HG03060 (cell line): ENCODE measurements around the gene OR56B1.
A peak's percentile ranks its signal among the peaks of the same experiment; 100 is the strongest.
"Not testable (repeated sequence)": the region's sequence is repeated elsewhere in the genome, so short reads cannot be mapped to it uniquely, and the experiment has no call there.

Experiments
- ATAC-seq: cut with Tn5 transposase; IDR thresholded peaks from one replicate; pipeline ENCODE4 v1.9.1; 2021; ENCODE audit warnings: low read depth, moderate number of reproducible peaks; ENCODE audit not compliant: unreplicated experiment

Gene OR56B1, protein sequence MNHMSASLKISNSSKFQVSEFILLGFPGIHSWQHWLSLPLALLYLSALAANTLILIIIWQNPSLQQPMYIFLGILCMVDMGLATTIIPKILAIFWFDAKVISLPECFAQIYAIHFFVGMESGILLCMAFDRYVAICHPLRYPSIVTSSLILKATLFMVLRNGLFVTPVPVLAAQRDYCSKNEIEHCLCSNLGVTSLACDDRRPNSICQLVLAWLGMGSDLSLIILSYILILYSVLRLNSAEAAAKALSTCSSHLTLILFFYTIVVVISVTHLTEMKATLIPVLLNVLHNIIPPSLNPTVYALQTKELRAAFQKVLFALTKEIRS

DNA sequence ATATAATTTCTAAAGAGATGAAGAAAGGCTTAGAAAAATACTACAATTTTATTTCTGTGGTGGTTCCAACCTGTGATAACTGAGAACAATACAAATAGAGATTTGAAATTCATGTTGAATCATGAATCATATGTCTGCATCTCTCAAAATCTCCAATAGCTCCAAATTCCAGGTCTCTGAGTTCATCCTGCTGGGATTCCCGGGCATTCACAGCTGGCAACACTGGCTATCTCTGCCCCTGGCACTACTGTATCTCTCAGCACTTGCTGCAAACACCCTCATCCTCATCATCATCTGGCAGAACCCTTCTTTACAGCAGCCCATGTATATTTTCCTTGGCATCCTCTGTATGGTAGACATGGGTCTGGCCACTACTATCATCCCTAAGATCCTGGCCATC is at the start of gene OR56B1:
Gene OR56B1 (plus strand): TSS at position 53 of the 400 bp plus-strand sequence. CDS start 69 bp downstream, at position 122.
- no peak for ATAC-seq

DNA sequence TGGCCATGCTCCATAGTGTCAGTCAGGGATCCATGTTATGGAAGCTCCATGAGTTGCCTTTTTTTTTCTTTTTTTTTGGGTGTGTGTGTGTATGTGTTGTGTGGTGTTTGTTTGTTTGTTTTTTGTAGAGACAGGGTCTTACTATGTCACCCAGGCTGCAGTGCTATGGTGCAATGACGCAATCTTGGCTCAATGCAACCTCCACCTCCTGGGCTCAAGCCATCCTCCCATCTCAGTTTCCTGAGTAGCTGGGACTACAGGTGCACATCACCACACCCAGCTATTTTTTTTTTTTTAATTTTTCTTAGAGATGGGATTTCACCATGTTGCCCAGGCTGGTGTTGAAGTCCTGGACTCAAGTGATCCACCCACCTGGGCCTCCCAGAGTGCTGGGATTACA is 47.8 kb upstream of the OR56B1 start:
- no peak for ATAC-seq

DNA sequence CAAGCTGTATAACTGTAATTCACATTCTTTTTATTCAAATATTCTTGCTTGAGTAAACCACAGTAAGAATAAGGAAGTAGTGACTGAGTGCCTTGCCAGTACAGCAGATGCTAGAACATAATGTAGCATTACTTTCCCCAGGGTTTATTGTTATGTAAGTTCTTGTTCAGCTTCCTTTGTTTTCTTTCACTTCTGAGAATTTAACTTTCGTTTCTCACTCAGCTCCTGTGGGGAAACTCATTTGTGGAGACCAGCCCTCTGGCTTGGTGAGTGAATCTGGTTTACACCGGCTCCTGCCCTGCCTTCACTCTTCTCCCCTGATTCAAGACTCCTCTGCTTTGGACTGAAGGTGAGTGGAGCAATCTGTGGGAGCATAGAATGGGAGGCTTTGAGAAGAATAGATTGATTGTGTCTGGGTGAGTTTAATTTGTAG is 46.7 kb upstream of the OR56B1 start, which contains the start of gene TRIM22:
Gene TRIM22 (plus strand): TSS at position 240 of the 433 bp plus-strand sequence. CDS start 6,443 bp downstream, outside the sequence.
- peak; percentile 92 for ATAC-seq

DNA sequence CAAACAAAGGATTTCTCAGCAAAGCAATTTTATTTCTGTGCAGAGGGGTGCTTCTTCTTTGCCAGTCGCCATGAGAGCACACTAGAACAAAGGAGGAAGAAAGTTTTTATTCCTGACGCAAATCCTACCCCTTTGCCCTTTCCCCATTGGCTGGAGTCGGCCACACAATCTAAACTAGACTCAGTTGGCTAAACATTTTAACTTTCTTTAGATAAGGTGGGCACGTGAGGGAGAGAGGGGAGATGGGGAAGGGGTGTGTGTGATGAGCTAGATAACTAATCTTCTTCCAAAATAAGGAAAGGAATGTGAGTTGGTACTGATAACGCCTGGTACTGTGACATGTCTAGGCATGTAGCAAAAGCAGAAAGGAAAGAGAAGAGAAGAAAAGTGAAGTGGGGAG is 46.0 kb upstream of the OR56B1 start:
- ATAC-seq, result no peak

DNA sequence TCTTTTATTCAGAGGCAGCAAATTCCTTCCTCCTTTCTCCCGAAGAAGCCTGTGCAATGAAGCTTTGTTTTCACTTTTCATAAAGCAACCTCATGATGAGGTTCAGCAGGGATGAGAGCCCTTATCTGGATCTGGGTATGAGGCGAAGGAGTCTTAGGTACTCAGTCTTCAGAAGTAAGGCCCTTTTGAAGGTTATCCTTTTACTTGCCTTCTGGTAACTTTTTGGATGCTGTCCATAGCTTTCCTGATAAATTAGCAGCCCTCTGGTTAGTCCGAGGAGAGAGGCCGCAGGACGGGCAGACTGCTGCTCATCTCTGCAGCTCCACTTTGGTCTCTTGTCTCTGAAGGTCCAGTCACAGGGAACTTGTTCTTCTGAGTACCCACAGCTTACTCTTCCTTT is 45.5 kb upstream of the OR56B1 start:
- ATAC-seq, result no peak

DNA sequence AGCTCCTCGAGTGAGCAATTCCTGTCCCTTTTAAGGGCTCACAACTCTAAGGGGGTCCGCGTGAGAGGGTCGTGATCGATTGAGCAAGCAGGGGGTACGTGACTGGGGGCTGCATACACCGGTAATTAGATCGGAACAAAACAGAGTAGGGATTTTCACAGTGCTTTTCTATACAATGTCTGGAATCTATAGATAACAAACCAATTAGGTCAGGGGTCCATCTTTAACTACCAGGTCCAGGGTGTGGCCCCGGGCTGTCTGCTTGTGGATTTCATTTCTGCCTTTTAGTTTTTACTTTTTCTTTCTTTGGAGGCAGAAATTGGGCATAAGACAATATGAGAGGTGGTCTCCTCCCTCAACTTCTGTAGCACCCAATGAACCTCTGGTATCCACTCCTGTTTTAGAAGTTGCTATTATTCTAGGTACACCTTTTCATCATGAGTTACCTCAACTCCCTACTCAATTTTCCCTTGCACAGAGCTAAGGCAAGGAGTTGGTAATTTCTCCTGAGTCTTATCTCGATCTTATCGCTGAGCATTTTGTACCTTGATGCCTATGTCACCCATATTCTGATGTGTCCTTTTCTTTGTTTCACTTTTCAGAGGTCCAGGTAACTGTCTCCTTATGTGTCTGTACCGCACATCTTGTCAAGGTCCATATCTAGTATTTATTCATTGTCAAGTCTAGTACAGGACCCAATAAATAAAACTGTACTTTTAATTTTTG is 44.8 kb upstream of the OR56B1 start:
- ATAC-seq, result not testable (repeated sequence)

DNA sequence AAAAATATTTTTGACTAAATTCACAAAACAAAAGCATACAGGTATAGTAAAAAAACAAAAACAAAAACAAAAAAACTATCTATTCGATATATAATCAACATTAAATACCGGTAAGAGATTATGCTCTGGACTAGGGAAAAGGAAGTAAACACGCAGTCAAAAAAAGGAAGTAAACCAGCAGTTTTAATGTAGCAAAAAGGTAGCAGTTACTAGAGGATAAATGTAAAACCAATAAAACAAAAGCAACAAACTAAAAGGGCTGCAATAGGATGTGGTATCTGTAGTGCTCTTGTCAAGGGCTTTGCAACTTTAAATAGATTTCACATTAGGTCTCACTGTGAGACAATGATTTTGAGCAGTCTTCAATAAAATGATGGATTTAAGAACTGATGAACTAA is 44.3 kb upstream of the OR56B1 start:
- no peak for ATAC-seq

DNA sequence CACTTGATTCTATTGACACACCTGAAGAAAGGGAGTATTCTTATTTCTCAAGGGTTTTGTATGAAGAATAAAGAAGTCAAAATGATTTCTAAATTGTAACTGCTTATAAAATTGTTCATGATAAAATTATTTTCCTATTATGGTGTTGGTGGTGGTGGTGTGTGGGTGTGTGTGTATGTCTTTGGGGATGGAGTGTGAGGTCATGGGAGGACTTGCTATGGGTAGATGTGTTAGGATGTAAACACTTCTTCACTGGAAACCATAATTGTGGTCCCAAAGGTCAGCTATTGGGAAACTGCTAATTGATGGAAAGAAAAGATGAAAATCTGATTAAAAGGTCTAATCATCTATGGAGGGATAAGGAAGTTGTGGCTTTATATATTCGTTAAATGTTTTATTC is 41.6 kb upstream of the OR56B1 start:
- ATAC-seq, result no peak

DNA sequence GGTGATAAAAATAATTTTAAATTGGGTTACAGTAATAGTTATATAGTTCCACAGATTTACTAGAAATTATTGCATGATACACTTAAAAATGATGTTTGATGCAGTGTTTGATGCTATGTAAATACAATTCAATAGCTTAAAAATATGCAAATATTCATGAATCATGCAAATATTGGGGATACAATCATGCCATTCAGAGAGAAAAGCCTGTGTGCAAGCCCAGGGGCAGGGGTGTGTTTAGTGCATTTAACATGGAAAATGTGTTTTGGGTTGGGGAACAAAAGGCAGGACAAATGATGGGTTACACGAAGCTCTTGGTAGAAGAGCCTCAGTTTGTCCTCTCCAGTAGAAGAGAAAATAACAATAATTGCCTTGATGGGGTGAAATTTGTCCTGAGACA is 40.7 kb upstream of the OR56B1 start:
- no peak for ATAC-seq

DNA sequence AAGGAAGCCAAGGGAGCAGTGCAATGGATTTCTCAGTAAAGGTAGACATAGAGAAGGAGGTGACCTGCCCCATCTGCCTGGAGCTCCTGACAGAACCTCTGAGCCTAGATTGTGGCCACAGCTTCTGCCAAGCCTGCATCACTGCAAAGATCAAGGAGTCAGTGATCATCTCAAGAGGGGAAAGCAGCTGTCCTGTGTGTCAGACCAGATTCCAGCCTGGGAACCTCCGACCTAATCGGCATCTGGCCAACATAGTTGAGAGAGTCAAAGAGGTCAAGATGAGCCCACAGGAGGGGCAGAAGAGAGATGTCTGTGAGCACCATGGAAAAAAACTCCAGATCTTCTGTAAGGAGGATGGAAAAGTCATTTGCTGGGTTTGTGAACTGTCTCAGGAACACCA is 40.0 kb upstream of the OR56B1 start:
- ATAC-seq, result no peak

DNA sequence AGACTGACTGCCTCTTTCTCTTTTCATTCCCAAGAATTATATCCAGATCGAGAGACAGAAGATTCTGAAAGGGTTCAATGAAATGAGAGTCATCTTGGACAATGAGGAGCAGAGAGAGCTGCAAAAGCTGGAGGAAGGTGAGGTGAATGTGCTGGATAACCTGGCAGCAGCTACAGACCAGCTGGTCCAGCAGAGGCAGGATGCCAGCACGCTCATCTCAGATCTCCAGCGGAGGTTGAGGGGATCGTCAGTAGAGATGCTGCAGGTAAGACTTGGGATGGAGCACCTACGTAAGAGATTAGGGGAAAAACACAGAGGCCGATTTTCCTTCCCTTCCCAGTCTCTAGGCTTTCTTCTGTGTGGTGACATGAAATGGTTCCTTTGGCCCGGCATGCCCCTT is 38.0 kb upstream of the OR56B1 start:
- no peak for ATAC-seq

DNA sequence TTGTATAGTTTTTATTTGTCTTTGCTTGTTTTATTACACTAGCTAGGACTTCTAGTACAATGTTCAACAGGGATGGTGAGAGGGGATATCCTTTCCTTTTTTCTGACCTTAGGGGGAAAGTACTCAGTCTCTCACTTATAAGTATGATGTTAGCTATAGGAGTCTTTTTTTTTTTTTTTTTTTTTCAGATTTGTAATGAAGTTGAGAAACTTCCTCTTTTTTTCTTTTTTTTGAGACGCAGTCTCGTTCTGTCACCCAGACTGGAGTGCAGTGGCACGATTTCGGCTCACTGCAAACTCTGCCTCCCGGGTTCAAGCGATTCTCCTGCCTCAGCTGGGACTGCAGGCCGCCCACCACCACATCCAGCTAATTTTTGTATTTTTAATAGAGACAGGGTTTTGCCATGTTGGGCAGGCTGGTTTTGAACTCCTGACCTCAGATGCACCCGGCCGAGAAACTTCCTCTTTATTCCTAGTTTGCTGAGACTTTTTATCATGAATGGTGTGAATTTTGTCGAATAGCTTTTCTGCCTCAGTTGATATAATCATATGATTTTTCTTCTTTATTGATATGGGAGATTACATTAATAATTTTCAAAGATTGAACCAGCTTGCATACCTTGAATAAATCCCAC is 35.7 kb upstream of the OR56B1 start:
- no peak for ATAC-seq

DNA sequence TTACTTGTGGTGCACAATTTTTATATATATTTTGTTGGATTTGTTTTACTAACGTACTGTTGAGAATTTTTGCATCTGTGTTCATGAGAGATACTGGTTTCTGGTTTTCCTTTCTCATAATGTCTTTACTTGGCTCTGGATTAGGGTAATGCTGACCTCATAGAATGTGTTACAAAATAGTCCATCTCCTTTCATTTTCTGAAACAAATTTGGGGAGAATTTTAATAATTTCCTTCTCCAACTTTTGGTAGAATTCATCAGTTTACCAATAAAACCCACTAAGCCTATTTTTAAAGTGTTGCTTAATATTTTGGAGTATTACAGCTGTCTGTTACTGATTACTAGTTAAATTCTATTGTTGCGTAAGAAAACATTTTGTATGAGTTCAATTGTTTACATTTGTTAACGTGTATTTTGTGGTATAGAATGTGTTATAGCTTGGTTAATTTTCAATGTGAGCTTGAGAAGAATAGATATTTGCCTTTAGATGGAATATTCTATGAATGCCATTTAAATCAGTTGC is 35.1 kb upstream of the OR56B1 start:
- ATAC-seq, result no peak

DNA sequence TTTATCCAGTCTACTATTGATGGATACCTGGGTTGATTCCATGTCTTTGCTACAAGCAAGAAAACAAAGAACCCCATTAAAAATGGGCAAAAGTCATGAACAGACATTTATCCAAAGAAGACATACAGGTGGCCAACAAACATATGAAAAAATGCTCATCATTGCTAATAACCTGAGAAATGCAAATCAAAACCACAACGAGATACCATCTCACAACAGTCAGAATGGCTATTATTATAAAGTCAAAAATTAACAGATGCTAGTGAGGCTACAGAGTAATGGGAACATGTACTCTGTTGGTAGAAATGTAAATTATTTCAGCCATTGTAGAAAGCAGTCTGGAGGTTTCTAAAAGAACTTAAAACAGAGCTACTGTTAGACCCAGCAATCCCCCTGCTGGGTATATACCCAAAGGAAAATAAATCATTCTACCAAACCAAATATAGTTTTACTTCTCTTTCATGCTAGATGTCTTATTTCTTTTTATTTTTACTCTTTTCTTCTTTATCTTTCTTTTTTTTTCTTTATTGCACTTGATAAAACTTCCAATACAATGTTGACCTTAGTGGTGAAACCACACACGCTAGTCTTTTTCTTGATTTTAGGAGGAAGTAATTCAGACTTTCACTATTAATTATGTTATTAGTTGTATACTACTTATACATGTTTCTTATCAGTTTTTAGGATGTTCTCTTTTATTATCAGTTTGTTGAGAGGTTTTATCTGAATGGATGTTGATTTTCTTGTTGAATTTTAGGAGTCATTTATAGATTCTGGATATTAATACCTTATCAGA is 32.3 kb upstream of the OR56B1 start:
- peak; percentile 70 for ATAC-seq

DNA sequence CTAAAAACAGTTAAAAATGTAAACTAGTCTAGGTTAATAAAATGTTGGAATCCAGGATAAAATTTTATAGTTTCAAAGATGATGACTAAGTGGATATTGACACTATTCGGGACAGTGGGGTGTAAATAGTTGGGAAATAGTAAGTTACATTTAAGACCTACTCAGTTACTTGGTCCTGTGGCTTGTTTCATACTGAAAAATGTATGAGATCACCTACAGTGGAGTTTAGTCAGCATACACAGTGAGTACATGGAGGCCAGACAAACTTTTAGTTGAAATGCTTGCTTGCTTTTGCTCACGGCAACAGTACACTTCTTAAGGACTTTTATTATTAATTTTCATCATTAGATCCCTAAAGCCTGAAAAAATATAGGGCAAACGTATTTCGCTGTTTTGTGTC is 30.6 kb upstream of the OR56B1 start:
- no peak for ATAC-seq

DNA sequence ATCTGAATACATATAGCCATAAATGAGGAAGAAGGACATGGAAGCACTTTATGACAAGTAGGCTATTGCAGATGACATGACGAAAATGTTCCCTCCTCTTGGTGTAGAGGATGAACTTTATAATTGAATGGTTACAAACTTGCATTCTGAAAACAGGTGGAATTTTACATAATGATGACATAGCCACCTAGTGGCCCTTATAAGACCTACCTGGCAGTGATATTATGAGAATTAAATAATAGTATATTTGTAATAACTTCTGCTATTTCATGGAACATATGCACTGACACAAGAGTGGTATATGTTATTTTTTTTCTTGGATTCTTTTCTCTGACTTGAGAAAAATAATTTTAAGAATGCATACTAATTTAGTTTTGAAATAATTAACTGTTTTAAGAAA is 23.7 kb upstream of the OR56B1 start:
- no peak for ATAC-seq

DNA sequence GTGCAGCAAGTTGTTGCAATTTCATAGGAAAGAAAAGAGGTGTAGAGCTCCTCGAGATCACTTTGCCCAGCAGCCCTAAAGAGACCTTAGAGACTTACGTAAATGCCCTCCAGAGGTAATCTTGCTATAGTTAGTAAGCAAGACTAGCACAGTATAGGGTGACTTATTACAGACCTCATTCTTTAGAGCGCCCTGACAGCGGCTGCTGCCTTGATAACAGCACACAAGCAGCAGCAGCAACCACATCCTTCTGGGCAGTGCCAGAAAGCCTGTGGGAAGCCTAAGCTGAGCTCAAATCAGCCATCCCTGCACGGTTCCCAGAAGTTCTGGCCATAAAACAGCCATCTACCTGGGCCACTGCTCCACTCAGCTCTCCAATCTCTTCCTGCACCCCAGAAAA is 22.6 kb upstream of the OR56B1 start:
- no peak for ATAC-seq

DNA sequence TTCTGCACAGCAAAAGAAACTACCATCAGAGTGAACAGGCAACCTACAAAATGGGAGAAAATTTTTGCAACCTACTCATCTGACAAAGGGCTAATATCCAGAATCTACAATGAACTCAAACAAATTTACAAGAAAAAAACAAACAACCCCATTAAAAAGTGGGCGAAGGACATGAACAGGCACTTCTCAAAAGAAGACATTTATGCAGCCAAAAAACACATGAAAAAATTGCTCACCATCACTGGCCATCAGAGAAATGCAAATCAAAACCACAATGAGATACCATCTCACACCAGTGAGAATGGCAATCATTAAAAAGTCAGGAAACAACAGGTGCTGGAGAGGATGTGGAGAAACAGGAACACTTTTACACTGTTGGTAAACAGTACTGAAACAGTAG is 19.7 kb upstream of the OR56B1 start:
- not testable (repeated sequence) for ATAC-seq

DNA sequence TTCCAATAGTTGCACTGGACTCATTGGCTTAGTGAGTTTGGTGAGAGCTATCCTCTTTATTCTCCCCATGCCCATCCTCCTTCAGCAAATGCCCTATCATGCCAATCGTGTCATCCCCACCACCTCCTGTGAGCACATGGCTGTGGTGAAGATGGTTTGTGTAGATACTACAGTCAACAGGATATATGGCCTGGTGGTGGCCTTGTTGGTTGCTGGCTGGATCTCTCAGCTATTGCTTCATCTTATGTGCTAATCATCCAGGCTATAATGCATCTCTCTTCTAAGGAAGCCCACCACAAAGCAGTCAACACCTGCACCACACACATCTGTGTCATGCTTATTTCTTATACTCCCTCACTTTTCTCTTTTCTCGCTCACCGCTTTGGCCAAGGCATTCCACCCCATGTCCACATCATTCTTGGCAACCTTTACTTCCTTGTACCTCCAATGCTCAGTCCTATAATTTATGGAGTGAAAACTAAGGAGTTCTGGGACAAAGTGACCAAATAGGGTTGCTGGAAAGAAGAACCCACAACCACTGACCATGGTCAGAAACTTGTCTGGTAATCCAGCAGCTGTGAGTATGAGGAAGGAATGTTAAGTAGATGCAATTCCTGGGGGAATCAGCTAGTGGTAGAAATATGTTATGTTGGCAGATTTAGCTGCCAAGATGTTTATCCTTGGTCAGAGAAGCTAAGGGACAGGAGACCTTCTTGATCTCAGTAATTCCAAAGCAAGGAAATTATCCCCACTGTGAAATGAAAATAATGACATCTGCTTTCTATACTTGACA is 16.3 kb upstream of the OR56B1 start:
- ATAC-seq, result no peak

DNA sequence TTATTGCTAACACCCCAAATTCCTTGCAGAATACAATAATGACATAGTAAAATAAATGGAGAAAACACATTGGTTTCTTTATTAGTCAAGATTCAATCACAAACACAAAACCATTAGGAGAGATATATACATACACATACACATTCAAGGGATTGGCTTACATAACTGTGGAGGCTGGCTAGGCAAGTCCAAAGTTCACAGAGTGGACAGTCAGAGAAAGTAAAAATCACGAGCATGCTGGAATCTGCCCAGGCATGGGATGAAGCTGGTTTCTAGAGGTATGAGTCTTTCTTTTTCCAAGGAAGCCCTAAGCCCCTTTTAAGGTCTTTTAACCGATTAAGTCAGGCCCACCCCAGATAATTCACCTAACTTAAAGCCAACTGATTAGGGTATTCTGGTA is 13.6 kb upstream of the OR56B1 start:
- no peak for ATAC-seq
